NK-92 (cell line): ENCODE measurements around the gene HOXD12.

Experiments
- DNase-seq: peaks from one replicate; lab custom pipeline; 2025; ENCODE audit not compliant: unreplicated experiment; lab: John Stamatoyannopoulos, UW

HOXD12 gene, protein sequence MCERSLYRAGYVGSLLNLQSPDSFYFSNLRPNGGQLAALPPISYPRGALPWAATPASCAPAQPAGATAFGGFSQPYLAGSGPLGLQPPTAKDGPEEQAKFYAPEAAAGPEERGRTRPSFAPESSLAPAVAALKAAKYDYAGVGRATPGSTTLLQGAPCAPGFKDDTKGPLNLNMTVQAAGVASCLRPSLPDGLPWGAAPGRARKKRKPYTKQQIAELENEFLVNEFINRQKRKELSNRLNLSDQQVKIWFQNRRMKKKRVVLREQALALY

DNA sequence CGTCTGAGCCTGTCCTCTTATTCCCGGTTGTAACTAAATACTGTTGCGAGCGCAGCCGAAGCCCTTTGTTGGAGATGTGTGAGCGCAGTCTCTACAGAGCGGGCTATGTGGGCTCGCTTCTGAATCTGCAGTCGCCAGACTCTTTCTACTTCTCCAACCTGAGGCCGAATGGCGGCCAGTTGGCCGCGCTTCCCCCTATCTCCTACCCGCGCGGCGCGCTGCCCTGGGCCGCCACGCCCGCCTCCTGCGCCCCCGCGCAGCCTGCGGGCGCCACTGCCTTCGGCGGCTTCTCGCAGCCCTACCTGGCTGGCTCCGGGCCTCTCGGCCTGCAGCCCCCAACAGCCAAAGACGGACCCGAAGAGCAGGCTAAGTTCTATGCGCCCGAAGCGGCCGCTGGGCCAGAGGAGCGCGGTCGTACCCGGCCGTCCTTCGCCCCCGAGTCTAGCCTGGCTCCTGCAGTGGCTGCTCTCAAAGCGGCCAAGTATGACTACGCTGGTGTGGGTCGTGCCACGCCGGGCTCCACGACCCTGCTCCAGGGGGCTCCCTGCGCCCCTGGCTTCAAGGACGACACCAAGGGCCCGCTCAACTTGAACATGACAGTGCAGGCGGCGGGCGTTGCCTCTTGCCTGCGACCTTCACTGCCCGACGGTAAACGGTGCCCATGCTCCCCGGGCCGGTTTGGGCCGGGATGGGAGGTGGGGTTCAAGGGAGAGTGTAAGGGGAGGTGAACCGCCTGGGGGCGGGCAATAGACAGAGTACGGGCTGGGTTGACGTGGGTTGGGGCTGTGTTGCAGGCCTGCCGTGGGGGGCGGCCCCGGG, at the start of gene HOXD12:
TSS of gene HOXD12 (plus strand) at position 68 of the 819 bp plus-strand sequence. CDS start at position 75, 7 bp downstream.
- DNase-seq = no peak

DNA sequence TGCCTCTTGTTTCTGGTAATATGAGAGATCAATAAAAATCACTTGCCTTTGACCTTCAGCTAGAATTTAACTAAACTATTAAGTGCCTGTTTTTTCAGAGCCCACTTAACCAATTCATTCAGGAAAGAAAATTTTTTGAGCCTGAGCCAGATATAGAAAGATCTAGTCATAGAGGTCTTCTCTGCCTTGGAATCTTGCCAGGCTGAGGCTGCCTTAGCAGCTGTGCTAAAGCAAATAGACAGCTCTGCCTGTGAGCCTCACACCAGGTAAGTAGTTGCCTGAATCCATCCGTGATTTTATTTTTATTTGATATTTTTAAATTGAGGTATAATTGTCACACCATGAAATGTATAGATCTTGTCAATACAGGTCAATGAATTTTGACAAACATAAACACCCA, 43.2 kb upstream of the HOXD12 start:
- no peak for DNase-seq

DNA sequence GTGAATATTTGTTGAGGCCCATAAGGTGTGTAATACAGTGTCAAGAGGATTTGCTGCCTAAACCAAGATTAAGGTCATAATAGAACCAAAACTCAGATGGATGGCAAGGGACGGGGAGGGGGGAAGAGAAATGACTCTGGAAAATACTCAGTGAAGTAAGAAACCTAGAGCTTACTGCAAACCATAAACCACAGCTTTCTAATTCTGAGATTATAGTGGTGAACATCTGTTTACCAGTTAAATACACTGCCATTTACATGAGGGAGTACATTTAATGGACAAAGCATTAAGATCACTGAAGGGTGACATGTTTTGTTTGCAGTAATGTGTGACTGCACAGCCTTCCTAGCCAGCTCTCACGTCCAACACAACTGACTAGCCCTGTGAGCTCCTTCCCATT, 35.6 kb upstream of the HOXD12 start:
- no peak for DNase-seq

DNA sequence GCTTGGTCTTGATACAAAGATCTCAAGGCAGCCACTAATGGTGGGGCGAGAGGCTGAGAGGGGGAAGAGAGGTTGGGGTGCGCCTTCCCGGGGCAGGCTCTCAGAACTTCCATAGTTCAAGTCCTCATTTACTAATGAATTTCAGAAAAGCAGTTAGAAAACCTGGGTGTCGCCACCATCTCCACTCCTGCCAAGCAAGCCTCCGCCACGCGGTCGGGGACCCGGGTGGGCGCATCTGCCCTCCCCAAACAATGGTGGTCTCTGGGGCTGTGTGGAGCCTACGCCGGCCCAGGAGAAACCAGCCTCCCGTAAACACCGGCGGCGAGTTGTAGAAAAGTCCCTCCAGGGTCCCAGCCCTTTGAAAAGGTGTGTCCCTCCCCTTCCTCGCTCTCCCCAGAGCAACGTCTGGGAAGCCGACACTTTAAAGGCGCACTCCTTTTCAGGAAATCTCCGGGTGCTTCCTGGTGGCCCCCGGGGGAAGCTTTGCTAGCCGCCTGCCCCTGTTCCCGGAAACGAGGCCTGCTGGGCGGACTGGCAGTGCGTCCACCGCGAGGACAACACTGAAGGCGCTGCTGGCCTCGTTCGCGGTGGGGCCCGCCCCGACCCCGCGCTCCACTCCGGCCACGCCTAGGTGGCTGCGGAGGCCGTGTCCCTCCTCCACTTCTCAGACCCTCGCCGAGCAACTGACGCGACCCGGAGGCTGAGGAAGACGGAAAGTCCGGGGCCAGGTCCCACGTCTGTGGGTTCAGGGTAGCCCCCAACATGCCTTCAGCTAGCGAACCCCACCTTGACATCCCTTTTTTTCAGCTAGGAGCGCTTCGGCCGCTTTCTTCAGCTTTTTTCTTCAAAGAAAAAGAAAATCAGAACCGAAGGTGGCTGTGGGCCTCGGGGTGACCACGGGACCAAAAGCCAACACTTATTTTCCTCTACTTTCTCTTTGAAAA, 32.7 kb upstream of the HOXD12 start:
- DNase-seq = no peak

DNA sequence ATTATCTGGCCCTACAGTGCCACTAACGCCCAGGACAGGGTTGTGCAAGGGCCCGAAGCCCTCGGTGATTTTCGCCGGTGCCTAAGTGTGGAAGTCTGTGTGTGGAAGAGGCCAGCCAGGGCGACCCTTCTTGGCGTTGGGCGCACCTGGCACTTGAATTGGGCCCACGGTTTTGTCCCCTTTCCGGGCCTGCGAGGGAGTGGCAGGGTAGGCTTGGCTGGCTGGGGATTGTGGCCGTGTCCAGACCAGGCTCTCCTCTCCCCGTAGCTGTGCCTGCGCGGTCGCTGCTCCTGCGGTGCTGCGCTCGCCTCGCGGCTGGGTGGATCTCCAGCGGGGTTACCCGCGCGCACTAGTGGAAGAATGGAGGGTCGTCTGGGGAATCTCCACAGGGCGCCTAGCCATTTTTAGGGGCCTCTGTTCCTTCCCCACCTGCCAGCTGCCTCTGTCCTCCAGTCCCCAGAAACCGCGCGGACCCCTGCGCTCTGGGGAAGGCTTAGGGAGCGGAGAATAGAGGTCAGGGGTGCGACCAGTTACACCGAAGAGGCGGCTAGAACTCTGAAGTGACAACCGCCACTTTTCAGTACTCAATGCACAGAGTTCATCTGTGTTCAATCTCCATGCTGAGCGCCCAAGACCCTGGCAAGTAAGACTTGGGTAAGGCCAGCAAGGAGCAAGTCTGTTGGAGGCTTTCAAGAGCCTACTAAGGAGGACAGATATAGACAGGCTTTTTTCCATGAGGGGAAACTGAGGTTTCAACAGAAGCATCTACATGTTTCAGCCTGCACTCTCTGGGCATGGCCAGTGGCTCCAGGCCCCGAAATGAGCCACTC, 31.8 kb upstream of the HOXD12 start:
- no peak for DNase-seq

DNA sequence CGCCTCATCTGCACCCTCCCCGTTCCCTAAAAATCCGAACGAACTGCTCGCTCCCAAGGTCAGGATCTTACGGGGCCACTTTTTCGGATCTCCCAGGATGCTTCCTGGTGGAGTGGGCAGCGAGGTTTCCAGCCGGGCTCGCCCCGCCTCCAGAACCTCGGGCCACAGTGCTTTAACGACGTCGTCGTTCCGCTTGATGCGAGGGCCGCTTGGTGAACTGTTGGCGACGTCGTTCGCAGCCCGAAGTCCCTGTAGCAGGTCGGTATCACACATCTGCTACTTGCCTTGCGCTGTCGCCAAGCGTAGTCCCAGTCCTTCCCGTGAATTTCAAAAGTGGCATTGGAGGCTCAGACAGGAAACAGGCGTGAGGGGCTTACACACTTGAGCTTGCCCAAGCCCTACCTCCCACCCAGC, 31.2 kb upstream of the HOXD12 start:
- DNase-seq = no peak

DNA sequence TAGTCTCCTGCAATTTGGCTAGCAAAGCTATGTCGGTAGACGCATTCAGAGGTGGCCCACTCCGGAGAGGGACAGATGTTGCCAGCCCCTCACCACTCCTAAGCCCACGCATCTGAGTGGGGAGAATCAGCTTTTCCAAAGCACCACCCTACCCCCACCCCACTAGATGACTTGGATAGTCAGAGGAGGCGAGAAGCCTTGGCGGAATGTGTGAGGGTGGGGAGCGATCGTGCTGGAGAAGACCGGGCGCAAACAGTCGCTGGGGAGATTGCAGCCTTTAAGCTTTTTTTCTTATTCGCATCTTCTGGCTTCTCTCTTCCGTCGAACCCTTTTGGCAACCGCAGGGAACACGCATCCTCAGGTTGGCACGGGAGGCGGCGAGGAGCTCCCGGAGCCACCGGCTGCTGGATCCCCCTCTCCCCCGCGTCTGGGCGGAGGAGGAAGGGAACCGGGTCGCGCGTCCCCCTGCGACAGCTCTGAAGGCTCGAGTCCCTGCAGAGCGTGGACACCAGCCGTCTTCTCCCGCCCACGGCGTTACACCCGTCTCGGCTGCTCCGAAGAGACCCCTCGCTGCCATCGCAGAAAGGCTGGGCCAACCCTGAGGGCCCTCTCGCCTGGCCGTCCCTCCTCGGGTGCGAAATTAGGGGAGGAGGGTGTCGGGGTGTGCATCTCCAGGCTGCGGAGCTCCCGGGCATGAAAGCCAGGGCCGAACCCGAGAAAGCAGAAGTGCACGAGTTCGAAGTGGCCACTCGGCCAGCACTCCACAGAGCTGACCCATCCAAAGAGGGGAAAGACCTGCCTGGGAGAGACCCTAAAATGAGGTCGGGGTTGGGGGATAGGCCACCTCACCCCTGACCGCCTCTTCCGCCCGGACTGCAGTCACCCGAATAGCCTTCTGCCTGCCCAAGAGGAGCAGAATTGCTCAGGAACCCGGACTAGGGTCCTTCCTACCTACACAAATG, 28.0 kb upstream of the HOXD12 start:
- DNase-seq = no peak

DNA sequence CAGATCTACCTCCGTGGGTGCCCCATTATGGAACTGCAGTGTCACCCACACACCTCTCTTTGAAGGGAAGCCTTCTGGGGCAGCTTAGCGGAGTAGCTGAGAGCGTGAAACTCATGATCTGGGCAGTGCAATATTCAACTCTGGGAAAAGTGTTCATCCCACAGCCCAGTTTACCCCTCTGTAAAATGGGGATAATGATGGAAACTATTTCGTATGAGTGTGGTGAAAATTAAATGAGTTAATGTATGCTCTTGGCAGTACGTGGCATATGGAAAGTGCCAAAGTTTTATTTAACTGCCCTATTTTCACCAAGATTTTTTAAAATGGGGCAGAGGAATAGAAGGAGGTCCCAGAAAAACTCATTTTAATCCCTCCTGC, 27.3 kb upstream of the HOXD12 start:
- DNase-seq = no peak

DNA sequence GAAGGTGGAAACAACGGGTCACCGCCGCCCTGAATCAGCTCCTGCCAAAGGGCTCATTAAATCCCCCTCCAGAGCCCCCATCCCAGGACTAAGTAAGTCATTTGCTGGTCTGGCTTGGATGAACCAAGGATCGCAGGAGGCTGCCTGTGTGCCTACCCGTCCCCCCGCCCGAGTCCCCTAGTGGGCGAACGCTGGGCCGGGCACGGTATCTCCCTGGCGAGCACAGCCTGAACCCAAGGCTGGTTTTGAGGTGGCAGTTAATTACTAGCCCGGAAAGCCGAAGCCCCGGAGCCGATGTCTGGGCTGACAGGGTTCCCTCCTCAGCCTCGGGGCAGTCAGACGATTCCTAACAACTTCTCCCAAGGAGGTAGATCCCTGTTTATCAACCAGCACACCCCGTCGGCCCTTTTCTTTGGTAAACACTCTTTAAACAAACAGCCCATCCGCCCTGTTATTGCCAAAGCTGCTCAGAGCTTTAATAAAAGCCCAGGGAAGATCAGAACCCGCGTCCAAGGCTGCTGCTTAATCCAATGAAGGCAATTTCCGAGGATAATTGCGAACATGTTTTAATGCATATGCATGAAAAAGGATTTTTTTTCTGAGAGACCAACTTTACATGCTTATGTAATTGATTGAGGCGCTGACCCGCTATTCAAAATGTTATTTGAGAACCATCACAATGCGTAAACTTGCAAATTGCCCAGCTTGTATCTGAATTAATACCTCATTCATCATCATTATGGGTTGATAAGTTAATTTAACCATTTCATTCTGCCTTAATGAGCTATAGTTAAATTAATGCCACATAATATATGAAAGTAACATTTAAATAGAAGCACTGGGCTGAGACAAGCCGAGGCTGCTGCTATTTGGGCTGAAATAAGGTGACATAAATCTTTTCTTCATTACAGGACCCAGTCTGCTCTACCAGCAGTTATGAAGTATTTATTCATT, 26.4 kb upstream of the HOXD12 start:
- no peak for DNase-seq

DNA sequence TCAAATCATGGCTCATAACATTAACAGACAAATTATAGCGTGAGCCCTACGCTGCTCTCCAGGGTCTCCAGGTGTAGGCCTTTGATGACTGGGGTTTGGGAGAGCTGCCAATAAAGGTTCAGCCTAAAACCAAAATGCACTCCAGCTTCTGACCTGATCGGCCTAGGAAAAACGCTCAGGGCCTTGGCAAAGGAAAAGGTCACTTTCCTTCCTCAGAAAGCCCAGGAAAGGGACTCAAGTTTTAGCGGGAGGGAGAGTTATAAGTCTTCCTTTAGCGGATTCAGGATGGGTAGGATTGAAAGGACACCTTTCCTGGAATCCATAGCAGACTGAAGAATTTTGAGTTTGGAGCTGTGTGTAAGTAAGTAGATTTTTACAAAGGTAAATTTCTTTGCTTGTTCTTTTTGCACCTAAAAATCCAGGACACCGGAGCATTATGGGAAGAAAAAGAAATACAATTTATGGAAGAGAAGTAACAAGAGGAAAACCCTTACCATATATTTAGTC, 24.6 kb upstream of the HOXD12 start:
- DNase-seq = no peak

DNA sequence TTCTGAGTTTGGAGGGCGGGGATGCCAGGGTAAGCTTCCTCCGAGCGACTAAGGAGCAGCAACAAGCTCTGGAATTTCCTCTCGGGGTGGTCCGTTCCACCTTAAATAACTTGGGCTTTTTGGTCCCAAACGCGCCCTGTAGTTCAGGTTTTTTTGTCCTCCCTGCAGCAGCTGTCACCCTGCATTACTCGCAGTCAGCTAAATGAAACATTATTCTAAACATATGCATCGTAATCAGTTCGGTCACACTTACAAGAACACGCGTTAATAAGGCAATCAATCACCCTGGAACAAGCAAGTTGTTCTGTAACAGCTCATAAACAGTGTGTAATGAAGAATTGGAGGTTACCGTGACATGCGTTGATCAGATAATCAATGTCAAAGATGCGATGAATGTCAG, 24.1 kb upstream of the HOXD12 start:
- no peak for DNase-seq

DNA sequence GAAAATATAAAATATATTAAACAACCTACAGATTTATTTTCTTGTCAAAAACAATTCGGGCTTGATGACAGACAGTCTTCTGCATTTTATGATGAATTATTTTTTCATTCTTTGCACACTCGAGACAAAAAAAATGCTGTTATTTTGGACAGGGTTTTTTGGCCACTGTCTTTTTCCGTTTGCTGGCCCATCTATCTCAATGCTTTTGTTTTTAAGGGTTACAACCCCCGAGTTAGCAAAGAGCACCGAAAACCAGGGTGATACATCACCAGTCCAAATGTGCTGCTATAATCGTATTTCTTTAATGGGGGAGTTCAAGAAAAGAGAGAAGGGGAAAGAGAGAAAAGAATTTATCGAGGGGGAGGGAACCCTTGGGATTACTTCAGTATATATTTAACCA, 23.5 kb upstream of the HOXD12 start:
- no peak for DNase-seq

DNA sequence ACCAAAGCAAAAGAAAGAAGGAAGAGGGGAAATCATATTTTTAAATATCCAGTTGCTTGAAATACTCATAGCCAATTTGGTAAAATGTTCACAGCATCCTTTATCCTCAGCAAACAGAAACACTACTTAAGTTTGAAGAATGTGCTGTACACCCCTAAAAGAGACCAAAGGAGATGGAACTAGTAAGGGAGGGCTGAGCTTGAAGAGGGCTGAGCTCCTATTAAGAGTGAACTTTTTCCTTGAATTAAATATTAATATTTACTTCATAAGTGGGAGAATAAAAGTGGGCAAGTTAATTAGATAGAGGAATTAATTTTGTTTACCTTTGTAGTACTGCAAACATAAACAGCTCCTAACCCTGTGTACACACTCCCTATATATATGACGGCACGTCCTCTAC, 22.8 kb upstream of the HOXD12 start:
- DNase-seq = no peak

DNA sequence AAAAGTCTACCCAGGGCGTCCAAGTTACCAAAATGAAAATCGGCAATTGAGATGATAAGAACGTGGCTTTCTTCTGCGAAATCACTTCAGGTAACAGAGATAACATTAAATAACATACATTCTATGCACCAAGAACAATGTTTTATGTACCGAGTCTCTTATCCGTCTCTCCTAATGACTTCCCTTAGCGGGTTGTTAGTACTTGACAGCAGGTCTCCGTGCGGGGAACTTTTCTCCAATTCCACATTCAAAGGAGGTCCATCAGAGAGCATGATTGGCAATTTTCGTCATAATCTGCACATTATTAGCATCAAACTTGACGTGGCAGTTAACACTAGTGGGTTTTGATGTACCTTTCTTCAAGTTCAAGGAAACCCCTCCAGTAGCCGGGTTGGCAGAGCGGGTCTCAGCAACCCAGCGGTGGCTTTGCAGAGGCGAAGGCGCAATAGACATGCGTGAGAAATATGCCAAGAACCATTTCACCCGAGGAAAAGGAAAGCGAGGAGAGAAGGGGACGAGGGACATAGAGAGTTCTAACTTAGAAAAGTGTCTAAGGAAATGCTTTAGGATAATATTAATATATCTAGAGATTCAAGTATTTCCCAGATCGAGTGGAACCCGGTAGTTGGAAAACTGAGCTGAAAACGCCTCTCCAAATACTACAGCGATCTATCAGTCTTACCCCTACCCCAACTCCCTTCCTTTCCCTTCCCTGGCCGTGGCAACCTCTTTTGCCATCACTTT, 20.9 kb upstream of the HOXD12 start:
- no peak for DNase-seq

DNA sequence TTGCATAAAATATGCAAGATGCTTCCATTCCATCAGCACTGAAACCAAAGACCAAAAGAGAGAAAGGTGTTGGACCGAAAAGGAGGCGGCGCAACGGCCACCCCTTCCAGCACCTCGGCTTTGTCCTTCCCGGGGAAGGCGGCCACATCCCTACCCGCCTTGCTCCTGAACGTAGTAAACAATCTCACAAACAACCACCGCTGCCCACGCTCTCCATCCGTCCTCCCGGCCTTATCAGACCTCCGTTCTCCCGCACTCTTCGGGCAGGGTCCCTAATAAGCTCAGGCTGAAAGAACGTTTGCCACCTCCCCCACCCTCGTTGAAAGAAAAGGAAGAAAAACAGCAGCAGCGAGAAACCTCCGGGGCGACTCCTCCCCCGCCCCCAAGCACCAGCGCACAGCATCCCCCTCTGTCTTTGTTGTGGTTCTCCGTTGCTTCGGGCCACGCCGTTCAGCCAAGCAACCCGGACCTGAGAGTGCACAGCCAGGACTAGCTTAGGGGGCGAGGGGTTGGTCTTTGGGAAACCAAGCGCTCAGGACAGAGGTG, 20.2 kb upstream of the HOXD12 start:
- no peak for DNase-seq

DNA sequence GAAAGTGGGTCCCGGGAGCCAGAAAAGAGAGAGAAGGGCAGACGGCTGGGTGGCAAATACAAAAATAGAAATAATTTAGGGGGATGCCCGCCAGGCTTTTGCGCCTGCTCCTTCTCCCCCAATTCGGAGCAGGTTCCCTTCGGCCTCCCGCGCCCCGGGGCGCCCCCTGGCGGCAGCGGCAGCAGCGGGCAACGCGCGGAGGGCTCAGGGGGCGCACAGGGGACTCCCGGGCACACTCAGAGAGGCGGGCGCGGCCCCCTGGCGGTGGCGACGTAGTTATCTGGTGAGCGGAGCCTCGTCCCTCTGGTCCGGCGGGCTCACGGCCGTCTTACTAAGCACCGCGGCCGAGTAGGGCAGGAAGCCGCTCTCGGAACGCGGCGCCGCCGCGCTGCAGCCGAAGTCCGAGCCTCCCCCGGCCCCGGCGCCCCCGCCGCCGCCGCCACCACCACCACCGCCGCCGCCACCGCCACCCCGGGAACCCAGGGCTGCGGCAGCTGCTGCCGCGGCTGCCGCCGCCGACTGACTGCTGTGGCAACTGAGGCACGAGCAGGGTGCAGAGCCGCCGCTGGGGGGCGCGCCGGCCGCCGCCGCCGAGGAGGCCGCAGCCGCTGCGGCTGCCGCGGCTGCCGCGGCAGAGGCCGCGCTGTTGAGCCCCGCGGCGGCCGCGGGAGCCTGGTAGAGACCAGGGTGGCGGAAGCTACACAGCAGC, 19.6 kb upstream of the HOXD12 start:
- DNase-seq = no peak
